ENCODE measurements around the gene ABTB2.

Gene ABTB2

GRCh38 chr11:34114471-34114870 is 243.3 kb downstream of the ABTB2 start (continued):
- TF ChIP-seq PPARA (CRISPR knock-in tag; IDR thresholded peaks at IDR 0.05; ENCODE audit: borderline replicate concordance) (no peak), ZFP30 (CRISPR knock-in tag; IDR thresholded peaks at IDR 0.05) (no peak)

GRCh38 chr11:34114014-34114413 is 243.8 kb downstream of the ABTB2 start:
- TF ChIP-seq ZC3H10 (CRISPR knock-in tag; IDR thresholded peaks at IDR 0.05) (no peak), TCF4 (CRISPR knock-in tag; IDR thresholded peaks at IDR 0.05; ENCODE audit: borderline replicate concordance) (no peak), ESRRG (CRISPR knock-in tag; IDR thresholded peaks at IDR 0.05) (no peak), RARB (CRISPR knock-in tag; IDR thresholded peaks at IDR 0.05) (no peak), OSR1 (CRISPR knock-in tag; IDR thresholded peaks at IDR 0.05) (no peak)
- TF ChIP-seq, protein P1, sequence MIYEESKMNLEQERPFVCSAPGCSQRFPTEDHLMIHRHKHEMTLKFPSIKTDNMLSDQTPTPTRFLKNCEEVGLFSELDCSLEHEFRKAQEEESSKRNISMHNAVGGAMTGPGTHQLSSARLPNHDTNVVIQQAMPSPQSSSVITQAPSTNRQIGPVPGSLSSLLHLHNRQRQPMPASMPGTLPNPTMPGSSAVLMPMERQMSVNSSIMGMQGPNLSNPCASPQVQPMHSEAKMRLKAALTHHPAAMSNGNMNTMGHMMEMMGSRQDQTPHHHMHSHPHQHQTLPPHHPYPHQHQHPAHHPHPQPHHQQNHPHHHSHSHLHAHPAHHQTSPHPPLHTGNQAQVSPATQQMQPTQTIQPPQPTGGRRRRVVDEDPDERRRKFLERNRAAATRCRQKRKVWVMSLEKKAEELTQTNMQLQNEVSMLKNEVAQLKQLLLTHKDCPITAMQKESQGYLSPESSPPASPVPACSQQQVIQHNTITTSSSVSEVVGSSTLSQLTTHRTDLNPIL (CRISPR knock-in tag; IDR thresholded peaks at IDR 0.05; ENCODE audit: low read depth) = no peak
- TF ChIP-seq, protein P2, sequence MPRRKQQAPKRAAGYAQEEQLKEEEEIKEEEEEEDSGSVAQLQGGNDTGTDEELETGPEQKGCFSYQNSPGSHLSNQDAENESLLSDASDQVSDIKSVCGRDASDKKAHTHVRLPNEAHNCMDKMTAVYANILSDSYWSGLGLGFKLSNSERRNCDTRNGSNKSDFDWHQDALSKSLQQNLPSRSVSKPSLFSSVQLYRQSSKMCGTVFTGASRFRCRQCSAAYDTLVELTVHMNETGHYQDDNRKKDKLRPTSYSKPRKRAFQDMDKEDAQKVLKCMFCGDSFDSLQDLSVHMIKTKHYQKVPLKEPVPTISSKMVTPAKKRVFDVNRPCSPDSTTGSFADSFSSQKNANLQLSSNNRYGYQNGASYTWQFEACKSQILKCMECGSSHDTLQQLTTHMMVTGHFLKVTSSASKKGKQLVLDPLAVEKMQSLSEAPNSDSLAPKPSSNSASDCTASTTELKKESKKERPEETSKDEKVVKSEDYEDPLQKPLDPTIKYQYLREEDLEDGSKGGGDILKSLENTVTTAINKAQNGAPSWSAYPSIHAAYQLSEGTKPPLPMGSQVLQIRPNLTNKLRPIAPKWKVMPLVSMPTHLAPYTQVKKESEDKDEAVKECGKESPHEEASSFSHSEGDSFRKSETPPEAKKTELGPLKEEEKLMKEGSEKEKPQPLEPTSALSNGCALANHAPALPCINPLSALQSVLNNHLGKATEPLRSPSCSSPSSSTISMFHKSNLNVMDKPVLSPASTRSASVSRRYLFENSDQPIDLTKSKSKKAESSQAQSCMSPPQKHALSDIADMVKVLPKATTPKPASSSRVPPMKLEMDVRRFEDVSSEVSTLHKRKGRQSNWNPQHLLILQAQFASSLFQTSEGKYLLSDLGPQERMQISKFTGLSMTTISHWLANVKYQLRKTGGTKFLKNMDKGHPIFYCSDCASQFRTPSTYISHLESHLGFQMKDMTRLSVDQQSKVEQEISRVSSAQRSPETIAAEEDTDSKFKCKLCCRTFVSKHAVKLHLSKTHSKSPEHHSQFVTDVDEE (CRISPR knock-in tag; IDR thresholded peaks at IDR 0.05) = no peak
- no peak for ATAC-seq

DNA sequence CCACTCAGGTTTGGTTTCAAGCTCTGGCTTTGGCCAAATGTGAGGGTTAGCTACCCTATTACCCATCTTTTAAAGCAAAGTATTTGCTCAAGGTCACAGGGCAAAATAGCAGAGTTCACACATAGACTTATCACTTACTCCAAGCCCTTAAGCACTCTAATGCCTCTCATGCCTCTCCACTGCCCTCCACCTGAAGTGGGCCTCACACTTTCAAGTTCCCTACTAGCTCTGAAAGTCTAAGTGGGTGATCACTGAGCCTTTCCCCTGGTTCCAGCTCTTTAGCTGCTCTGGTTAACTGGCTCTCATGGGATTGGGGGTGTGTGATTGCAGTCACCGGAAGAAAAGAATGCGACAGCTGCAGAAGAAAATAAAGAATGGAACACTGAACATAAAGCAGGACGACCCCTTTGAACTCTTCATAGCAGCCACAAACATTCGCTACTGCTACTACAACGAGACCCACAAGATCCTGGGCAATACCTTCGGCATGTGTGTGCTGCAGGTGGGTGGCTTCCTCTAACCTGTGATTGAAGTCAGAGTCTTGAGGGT is 246.0 kb downstream of the ABTB2 start:
- ATAC-seq = no peak

GRCh38 chr11:34105957-34106504 is 251.8 kb downstream of the ABTB2 start:
- peak; percentile 29 for ATAC-seq
- TF ChIP-seq, protein P3, sequence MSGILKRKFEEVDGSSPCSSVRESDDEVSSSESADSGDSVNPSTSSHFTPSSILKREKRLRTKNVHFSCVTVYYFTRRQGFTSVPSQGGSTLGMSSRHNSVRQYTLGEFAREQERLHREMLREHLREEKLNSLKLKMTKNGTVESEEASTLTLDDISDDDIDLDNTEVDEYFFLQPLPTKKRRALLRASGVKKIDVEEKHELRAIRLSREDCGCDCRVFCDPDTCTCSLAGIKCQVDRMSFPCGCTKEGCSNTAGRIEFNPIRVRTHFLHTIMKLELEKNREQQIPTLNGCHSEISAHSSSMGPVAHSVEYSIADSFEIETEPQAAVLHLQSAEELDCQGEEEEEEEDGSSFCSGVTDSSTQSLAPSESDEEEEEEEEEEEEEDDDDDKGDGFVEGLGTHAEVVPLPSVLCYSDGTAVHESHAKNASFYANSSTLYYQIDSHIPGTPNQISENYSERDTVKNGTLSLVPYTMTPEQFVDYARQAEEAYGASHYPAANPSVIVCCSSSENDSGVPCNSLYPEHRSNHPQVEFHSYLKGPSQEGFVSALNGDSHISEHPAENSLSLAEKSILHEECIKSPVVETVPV (CRISPR knock-in tag; IDR thresholded peaks at IDR 0.05) = no peak
- TF ChIP-seq GLIS3 (CRISPR knock-in tag; IDR thresholded peaks at IDR 0.05) (no peak), ISL1 (CRISPR knock-in tag; IDR thresholded peaks at IDR 0.05) (no peak), OSR1 (CRISPR knock-in tag; IDR thresholded peaks at IDR 0.05) (no peak), ZNF565 (CRISPR knock-in tag; conservative IDR thresholded peaks at IDR 0.05; ENCODE audit: low read depth) (no peak), POU6F1 (CRISPR knock-in tag; IDR thresholded peaks at IDR 0.05; ENCODE audit: borderline replicate concordance, low read depth) (no peak), ZNF8 (CRISPR knock-in tag; IDR thresholded peaks at IDR 0.05) (no peak), ESRRG (CRISPR knock-in tag; IDR thresholded peaks at IDR 0.05) (no peak), RARB (CRISPR knock-in tag; IDR thresholded peaks at IDR 0.05) (no peak), ZC3H10 (CRISPR knock-in tag; IDR thresholded peaks at IDR 0.05) (no peak), ZFP30 (CRISPR knock-in tag; IDR thresholded peaks at IDR 0.05) (no peak), TOX (CRISPR knock-in tag; IDR thresholded peaks at IDR 0.05; ENCODE audit: borderline replicate concordance) (no peak)

More for the DNA sequence above, 246.0 kb downstream of the ABTB2 start:
- TF ChIP-seq, protein P1 (CRISPR knock-in tag; IDR thresholded peaks at IDR 0.05; ENCODE audit: low read depth) = no peak
- TF ChIP-seq TCF4 (CRISPR knock-in tag; IDR thresholded peaks at IDR 0.05; ENCODE audit: borderline replicate concordance) (no peak), GLIS3 (CRISPR knock-in tag; IDR thresholded peaks at IDR 0.05) (no peak), ZFP3 (CRISPR knock-in tag; IDR thresholded peaks at IDR 0.05) (no peak), SNAI2 (CRISPR knock-in tag; IDR thresholded peaks at IDR 0.05) (no peak), ISL1 (CRISPR knock-in tag; IDR thresholded peaks at IDR 0.05) (no peak), RARB (CRISPR knock-in tag; IDR thresholded peaks at IDR 0.05) (no peak), OSR1 (CRISPR knock-in tag; IDR thresholded peaks at IDR 0.05) (no peak), ARNTL (CRISPR knock-in tag; IDR thresholded peaks at IDR 0.05; ENCODE audit: borderline replicate concordance, low read depth) (no peak), BACH2 (CRISPR knock-in tag; IDR thresholded peaks at IDR 0.05; ENCODE audit: borderline replicate concordance) (no peak), ESRRG (CRISPR knock-in tag; IDR thresholded peaks at IDR 0.05) (no peak), ZC3H10 (CRISPR knock-in tag; IDR thresholded peaks at IDR 0.05) (no peak), PPARA (CRISPR knock-in tag; IDR thresholded peaks at IDR 0.05; ENCODE audit: borderline replicate concordance) (no peak), ZNF565 (CRISPR knock-in tag; conservative IDR thresholded peaks at IDR 0.05; ENCODE audit: low read depth) (no peak), TOX (CRISPR knock-in tag; IDR thresholded peaks at IDR 0.05; ENCODE audit: borderline replicate concordance) (no peak)
- TF ChIP-seq, protein P2 (CRISPR knock-in tag; IDR thresholded peaks at IDR 0.05) = no peak

All from SK-N-SH treated with all-trans-retinoic acid at 6 μM for 48 hours (cell line).